HG03469 (cell line): Measurements from ENCODE around the gene KLHL29.

Experiments used
- ATAC-seq: cut with Tn5 transposase; IDR thresholded peaks from one replicate; pipeline ENCODE4 v1.9.1; 2021; ENCODE audit warnings: mild to moderate bottlenecking, moderate library complexity, moderate number of reproducible peaks; ENCODE audit not compliant: unreplicated experiment

The KLHL29 gene

GRCh38 chr2:23489471-23490322 is 104.7 kb downstream of the KLHL29 start:
- no peak for ATAC-seq

- ATAC-seq, result no peak
Observed at GRCh38 chr2:23491591-23492336, 106.8 kb downstream of the KLHL29 start.

GRCh38 chr2:23492337-23492675 is 107.3 kb downstream of the KLHL29 start:
- ATAC-seq, result no peak

GRCh38 chr2:23492921-23493320 is 107.9 kb downstream of the KLHL29 start:
- ATAC-seq, result no peak

- no peak for ATAC-seq
Observed at GRCh38 chr2:23493846-23494245, 108.9 kb downstream of the KLHL29 start.

GRCh38 chr2:23494286-23494685 is 109.3 kb downstream of the KLHL29 start:
- ATAC-seq, result no peak

- no peak for ATAC-seq
Observed at GRCh38 chr2:23495661-23496114, 110.7 kb downstream of the KLHL29 start.

- ATAC-seq, result no peak
Observed at GRCh38 chr2:23496456-23496855, 111.5 kb downstream of the KLHL29 start.

GRCh38 chr2:23497063-23497462 is 112.1 kb downstream of the KLHL29 start:
- ATAC-seq, result no peak

- ATAC-seq, result no peak
Observed at GRCh38 chr2:23497536-23497935, 112.6 kb downstream of the KLHL29 start.

GRCh38 chr2:23498943-23499342 is 114.0 kb downstream of the KLHL29 start:
- no peak for ATAC-seq

GRCh38 chr2:23499439-23499838 is 114.5 kb downstream of the KLHL29 start:
- no peak for ATAC-seq

- ATAC-seq, result no peak
Observed at GRCh38 chr2:23500836-23501235, 115.9 kb downstream of the KLHL29 start.

GRCh38 chr2:23502096-23502495 is 117.1 kb downstream of the KLHL29 start:
- ATAC-seq, result no peak

GRCh38 chr2:23503097-23503496 is 118.1 kb downstream of the KLHL29 start:
- no peak for ATAC-seq

- ATAC-seq, result no peak
Observed at GRCh38 chr2:23503682-23504081, 118.7 kb downstream of the KLHL29 start.

- ATAC-seq, result no peak
Observed at GRCh38 chr2:23504591-23504990, 119.6 kb downstream of the KLHL29 start.

GRCh38 chr2:23505218-23505983 is 120.4 kb downstream of the KLHL29 start:
- ATAC-seq, result no peak

GRCh38 chr2:23505984-23506380 is 121.0 kb downstream of the KLHL29 start:
- ATAC-seq, result no peak

GRCh38 chr2:23506531-23507266 is 121.7 kb downstream of the KLHL29 start:
- no peak for ATAC-seq
